Stimulated activated CD4-positive, alpha-beta T cell treated with anti-CD3 and anti-CD28 coated beads, Interleukin-1b, Interleukin-23, amount 100 ng/mL, for 4 hours (primary cell): ENCODE results near the gene FAM193B.

ENCODE experiments used
- DNase-seq, 2 donors: peaks; one replicate each; pipeline ENCODE4 v3.0.0-alpha.2; 2020; ENCODE audit warnings: low read depth in 2 of 2

The FAM193B gene

DNA sequence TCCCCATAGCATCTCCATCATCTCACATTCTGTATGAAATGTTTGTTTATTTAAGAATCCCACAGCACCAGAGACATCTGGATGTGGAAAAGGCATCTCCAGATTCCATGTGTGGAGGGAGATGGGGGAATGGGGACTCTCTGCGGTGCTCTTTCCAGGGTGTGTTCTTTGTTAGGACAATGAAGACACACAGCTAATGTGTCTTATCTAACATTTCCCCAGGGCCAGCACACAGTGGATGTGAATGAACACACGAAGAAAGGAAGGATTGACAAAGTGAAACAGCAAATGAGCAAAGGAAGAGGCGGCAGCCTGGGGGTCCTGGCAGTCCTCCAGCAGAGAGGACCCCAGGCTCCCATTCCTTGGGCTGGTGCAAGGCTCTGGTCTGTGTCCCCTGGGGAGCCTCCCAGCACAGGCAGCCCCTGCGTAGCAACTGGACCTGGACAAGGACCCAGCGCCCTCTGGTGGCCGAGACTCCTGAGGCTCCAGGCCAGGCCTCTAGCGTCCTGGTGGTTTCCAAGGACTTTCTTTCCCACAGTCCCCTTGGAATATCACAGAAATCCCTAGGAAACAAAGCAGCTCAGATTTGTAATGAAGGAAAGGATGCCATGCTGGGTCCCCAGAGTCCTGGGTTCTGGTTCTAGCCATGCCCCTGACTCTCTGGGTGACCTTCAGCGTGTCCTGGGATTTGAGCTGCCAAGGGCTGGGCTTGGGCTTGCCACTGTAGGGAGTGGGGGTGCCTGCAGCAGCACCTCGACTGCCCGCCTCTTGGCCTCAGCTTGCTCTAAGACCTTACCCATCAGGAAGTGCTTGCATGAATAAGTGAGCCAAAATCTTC, 53.5 kb downstream of the FAM193B start:
- DNase-seq, result peak; percentile 83 to 89

GRCh38 chr5:177499842-177500241, 54.5 kb downstream of the FAM193B start:
- no peak for DNase-seq

- DNase-seq, result no peak
Observed at GRCh38 chr5:177498013-177498787, 56.2 kb downstream of the FAM193B start.

- DNase-seq, result peak; percentile 94
Observed at GRCh38 chr5:177497292-177498012, 56.9 kb downstream of the FAM193B start, which contains the start of gene PDLIM7. Gene PDLIM7, minus strand, starts transcription at chr5:177497604. Its CDS starts 1,092 bp downstream, at chr5:177496512.

- DNase-seq, result no peak
Observed at GRCh38 chr5:177496727-177497291, 57.6 kb downstream of the FAM193B start.

GRCh38 chr5:177496070-177496726, 58.2 kb downstream of the FAM193B start:
- no peak for DNase-seq

GRCh38 chr5:177495243-177496060, 58.9 kb downstream of the FAM193B start:
- no peak for DNase-seq

- no peak for DNase-seq
Observed at GRCh38 chr5:177494346-177495195, 59.8 kb downstream of the FAM193B start.

GRCh38 chr5:177493795-177494345, 60.5 kb downstream of the FAM193B start:
- no peak for DNase-seq

- no peak for DNase-seq
Observed at GRCh38 chr5:177492841-177493240, 61.5 kb downstream of the FAM193B start.

DNA sequence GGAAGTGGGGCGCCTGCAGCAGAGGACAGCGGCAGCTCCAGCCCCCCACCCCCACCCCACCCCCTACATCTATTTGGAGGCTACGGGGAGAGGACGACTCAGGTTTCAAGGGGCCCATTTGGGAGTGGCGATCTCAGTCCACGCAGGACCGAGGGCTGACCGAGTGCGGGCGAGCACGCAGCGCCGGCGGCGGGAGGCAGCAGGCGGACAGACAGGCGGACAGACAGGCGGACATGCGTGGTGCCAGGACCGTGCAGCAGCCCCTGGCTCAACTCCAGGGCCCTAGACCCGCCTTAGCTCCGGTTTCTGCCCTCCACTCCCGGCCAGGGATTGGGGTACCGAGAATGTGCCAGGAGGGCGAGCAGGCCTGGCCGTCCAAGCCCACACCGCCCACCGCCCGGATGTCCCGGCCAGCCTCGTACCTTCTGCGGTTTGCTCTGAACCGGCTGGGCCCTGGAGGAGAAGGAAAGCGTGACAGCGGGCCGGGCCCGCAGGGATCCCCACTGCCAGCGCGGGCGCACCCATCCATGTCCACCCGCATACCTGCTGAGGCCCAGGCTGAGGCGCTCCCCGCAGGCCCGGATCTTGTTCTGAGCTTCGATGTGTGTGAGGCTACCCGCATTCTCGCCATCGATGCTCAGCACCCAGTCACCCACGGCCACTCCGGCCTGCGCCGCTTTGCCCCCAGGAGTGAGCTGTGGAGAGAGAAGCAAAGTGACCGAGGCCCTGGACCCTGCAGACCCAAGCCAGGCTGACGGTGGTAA, 62.2 kb downstream of the FAM193B start:
- no peak for DNase-seq

GRCh38 chr5:177491429-177491945, 62.9 kb downstream of the FAM193B start:
- DNase-seq, result no peak

DNA sequence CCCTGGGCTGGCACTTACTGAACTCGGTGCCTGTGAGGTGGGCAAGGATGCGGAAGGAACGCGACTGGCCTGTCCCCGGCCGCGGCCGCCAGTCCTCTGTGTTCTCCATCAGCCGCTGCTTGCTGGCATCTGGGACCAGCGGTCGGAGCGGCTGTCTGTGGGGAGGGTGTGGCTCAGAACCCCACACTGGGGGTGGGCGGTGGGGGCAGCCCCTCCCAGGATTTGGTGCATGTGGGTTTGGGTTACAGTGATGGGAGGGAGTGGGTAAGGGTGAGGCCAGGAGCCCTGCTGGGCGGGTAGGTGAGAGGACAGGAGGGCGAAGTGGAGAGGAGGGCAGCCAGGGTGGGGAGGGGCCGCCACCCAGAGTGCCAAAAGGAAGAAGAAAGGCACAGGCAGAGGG, 63.4 kb downstream of the FAM193B start:
- no peak for DNase-seq

- no peak for DNase-seq
Observed at GRCh38 chr5:177490311-177490991, 63.9 kb downstream of the FAM193B start.

- no peak for DNase-seq
Observed at GRCh38 chr5:177489119-177489716, 65.1 kb downstream of the FAM193B start.

- DNase-seq, result no peak
Observed at GRCh38 chr5:177487975-177488374, 66.4 kb downstream of the FAM193B start.

- DNase-seq, result no peak
Observed at GRCh38 chr5:177487144-177487543, 67.2 kb downstream of the FAM193B start.
